Nephron progenitor cell (in vitro differentiated cells): ENCODE measurements around the gene FBXO46.

ENCODE experiments used
- DNase-seq: peaks from one replicate; pipeline ENCODE4 v3.0.0; 2021
- H3K27ac Mint-ChIP-seq: 2 replicates; pipeline ENCODE4 v1.8.0; 2021; ENCODE audit warnings: mild to moderate bottlenecking, moderate library complexity, mixed read lengths
- H3K27me3 Mint-ChIP-seq: 2 replicates; pipeline ENCODE4 v1.8.0; 2021; ENCODE audit warnings: mild to moderate bottlenecking, low read depth, mixed read lengths; ENCODE audit not compliant: poor library complexity
- H3K36me3 Mint-ChIP-seq: 2 replicates; pipeline ENCODE4 v1.8.0; 2021; ENCODE audit warnings: low read depth, mixed read lengths
- H3K4me1 Mint-ChIP-seq: 2 replicates; pipeline ENCODE4 v1.8.0; 2021; ENCODE audit warnings: mixed read lengths
- H3K4me3 Mint-ChIP-seq: 2 replicates; pipeline ENCODE4 v1.8.0; 2021; ENCODE audit warnings: mild to moderate bottlenecking, moderate library complexity, mixed read lengths
- H3K9me3 Mint-ChIP-seq: 2 replicates; pipeline ENCODE4 v1.8.0; 2021; ENCODE audit warnings: mild to moderate bottlenecking, moderate library complexity, mixed read lengths
- TF ChIP-seq, protein P1 (sequence below): fragments of 200-600 bp; sonication (generic); IDR thresholded peaks from 2 replicates; pipeline ENCODE4 v1.5.0; 2021; ENCODE audit warnings: antibody characterized with exemption

FBXO46 gene

DNA sequence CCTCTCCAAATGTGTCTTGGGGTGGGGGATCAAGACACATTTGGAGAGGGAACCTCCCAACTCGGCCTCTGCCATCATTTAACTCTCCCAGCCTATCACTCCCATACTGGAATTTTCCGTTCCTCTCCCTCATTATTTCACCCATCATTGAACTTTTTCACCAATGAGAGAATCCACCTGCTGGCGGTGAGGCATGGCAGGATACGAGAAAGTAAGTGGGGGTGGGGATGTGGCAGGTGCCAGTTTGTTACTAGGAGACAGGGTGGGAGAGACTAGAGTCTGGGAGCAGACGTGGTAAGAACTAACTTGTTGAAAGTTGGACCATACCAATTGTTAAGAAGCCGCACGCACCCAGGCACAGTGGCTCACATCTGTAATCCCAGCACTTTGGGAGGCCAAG is 55.8 kb downstream of the FBXO46 start:
- H3K27ac Mint-ChIP-seq, result no peak overlapping the region
- TF ChIP-seq, protein P1, sequence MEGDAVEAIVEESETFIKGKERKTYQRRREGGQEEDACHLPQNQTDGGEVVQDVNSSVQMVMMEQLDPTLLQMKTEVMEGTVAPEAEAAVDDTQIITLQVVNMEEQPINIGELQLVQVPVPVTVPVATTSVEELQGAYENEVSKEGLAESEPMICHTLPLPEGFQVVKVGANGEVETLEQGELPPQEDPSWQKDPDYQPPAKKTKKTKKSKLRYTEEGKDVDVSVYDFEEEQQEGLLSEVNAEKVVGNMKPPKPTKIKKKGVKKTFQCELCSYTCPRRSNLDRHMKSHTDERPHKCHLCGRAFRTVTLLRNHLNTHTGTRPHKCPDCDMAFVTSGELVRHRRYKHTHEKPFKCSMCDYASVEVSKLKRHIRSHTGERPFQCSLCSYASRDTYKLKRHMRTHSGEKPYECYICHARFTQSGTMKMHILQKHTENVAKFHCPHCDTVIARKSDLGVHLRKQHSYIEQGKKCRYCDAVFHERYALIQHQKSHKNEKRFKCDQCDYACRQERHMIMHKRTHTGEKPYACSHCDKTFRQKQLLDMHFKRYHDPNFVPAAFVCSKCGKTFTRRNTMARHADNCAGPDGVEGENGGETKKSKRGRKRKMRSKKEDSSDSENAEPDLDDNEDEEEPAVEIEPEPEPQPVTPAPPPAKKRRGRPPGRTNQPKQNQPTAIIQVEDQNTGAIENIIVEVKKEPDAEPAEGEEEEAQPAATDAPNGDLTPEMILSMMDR, result no peak
- no peak overlapping the region for H3K4me3 Mint-ChIP-seq
- peaks cover 19% of the 10 kb centered on the region for H3K4me1 Mint-ChIP-seq
- H3K9me3 Mint-ChIP-seq, result no peaks in the 10 kb centered on the region
- DNase-seq, result no peak
- no peaks in the 10 kb centered on the region for H3K36me3 Mint-ChIP-seq
- H3K27me3 Mint-ChIP-seq, result peaks cover 99% of the 10 kb centered on the region

GRCh38 chr19:45670670-45671453 is 59.8 kb downstream of the FBXO46 start:
- H3K4me3 Mint-ChIP-seq, result peak overlapping the region; percentile 81
- H3K9me3 Mint-ChIP-seq, result no peaks in the 10 kb centered on the region
- H3K27ac Mint-ChIP-seq, result no peak overlapping the region
- peak; percentile 95 for DNase-seq
- TF ChIP-seq, protein P1, result no peak
- peaks cover 30% of the 10 kb centered on the region for H3K4me1 Mint-ChIP-seq
- H3K36me3 Mint-ChIP-seq, result no peaks in the 10 kb centered on the region
- peaks cover 90% of the 10 kb centered on the region for H3K27me3 Mint-ChIP-seq

DNA sequence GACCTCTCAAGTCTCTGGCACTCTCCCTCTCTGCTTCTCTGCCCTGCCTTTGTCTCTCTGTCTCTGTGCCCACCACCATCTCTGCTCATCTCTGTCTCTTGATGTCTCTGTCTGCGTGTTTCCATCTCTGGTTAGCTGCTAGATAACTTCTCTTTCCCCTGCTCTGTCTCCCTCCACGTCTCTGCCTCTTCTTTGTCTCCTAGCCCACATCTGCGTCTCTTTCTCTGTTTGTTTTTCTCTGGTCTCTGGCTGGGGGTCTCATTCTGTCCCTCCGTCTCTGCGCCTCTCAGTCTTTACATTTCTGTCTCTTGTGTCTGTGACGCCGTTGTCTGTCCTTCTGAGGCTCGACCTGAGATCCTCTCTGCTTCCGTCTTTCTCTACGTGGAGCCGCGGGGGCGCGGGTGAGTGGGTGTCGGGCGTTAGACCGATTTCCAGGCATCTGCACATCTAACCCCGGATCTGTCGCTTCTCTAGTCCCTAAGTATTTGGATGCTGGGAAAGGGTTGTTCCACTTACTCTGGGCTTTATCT is 62.3 kb downstream of the FBXO46 start:
- Mint-ChIP-seq H3K36me3 (no peaks in the 10 kb centered on the region), H3K27me3 (peaks cover 68% of the 10 kb centered on the region), H3K27ac (no peak overlapping the region), H3K4me3 (peak overlapping the region; percentile 80), H3K9me3 (no peaks in the 10 kb centered on the region), H3K4me1 (peaks cover 41% of the 10 kb centered on the region)
- TF ChIP-seq, protein P1, result no peak
- no peak for DNase-seq

- DNase-seq, result peak; percentile 77
- peaks cover 41% of the 10 kb centered on the region for H3K4me1 Mint-ChIP-seq
- no peaks in the 10 kb centered on the region for H3K9me3 Mint-ChIP-seq
- no peaks in the 10 kb centered on the region for H3K36me3 Mint-ChIP-seq
- peaks cover 62% of the 10 kb centered on the region for H3K27me3 Mint-ChIP-seq
- TF ChIP-seq, protein P1, result no peak
- no peak within 1 kb of the TSS for H3K27ac Mint-ChIP-seq
- H3K4me3 Mint-ChIP-seq, result peak within 1 kb of the TSS; percentile 80
Measured at GRCh38 chr19:45667620-45668341, 62.9 kb downstream of the FBXO46 start, which contains the start of gene GIPR. Gene GIPR (plus strand): TSS chr19:45668221. CDS start chr19:45669521, 1,300 bp downstream.

DNA sequence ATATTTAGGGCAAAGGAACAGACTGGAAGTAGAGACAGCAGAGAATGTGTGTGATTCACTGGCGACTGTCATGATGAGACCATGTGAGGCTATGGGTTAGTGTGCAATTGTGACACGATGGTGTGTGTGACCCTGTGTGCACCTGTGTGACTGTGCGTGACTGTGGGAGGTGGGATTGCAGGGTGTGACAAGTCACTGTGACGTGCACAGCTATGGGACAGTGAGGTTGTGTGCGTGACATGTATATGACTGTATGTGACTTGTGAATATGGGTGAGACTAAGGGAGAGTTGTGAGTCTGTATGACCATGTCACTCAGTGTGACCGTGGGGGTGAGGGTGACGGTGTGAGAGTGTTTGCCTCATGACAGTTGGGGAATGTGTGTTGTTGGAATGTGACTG is 66.1 kb downstream of the FBXO46 start:
- H3K27ac Mint-ChIP-seq, result no peak overlapping the region

More for the DNA sequence above, 66.1 kb downstream of the FBXO46 start:
- Mint-ChIP-seq H3K36me3 (no peaks in the 10 kb centered on the region), H3K9me3 (no peaks in the 10 kb centered on the region), H3K4me1 (peaks cover 33% of the 10 kb centered on the region), H3K4me3 (no peak overlapping the region), H3K27me3 (peaks cover 49% of the 10 kb centered on the region)
- TF ChIP-seq, protein P1, result no peak
- DNase-seq, result no peak
